Measurements from ENCODE around the gene GABRB1.

Gene GABRB1

DNA sequence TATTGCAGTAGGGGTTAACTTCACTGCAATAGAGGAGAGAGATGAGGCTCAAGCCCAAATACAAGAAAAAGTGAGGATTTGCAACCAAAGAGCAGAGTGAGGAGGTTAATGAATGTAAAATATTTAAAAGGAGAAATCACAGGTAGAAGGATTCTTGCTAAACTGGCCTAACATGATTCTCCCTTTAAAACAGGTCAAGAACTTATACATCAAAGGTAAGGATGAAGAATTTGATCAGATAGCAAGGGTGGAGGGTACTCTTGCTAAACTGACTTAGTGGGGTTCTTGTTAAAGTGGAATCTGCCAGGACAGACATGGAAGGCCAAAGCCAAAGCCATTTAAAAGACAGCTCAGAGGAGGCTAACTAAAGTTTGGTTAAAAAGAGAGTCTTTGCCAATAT lies 193.0 kb downstream of the GABRB1 start:
- TF ChIP-seq, protein P1, sequence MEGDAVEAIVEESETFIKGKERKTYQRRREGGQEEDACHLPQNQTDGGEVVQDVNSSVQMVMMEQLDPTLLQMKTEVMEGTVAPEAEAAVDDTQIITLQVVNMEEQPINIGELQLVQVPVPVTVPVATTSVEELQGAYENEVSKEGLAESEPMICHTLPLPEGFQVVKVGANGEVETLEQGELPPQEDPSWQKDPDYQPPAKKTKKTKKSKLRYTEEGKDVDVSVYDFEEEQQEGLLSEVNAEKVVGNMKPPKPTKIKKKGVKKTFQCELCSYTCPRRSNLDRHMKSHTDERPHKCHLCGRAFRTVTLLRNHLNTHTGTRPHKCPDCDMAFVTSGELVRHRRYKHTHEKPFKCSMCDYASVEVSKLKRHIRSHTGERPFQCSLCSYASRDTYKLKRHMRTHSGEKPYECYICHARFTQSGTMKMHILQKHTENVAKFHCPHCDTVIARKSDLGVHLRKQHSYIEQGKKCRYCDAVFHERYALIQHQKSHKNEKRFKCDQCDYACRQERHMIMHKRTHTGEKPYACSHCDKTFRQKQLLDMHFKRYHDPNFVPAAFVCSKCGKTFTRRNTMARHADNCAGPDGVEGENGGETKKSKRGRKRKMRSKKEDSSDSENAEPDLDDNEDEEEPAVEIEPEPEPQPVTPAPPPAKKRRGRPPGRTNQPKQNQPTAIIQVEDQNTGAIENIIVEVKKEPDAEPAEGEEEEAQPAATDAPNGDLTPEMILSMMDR (IDR thresholded peaks at IDR 0.05; ENCODE audit: low read depth, low read length): no peak
- no peak for DNase-seq
- Histone ChIP-seq H3K9me3 (no peaks in the 10 kb centered on the region), H3K4me1 (no peaks in the 10 kb centered on the region; the same call in 1 of the 2 replicates), H3K36me3 (no peaks in the 10 kb centered on the region), H3K27me3 (no peaks in the 10 kb centered on the region), H3K4me3 (ENCODE audit: low read depth, low read length) (no peak overlapping the region)

DNA sequence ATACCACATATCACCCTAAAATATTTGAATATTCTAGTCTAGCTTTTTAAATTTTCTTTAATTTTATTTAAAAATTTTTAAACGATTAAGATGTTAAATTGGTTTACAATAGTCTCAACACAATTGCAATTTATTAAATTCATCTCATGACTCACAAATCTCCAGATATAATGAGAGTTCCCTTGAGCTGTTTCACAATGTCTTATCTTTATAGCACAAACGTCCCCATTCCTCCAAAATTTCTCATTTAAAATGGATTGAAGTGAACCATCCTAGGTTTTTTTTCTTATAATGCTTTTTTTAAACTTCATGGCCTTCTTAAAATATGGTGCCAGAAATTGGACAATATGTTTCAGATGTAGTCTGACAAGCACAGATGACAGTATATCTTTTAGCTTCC lies 204.4 kb downstream of the GABRB1 start:
- TF ChIP-seq, protein P1 (IDR thresholded peaks at IDR 0.05; ENCODE audit: low read depth, low read length): no peak
- no peaks in the 10 kb centered on the region for H3K27me3 ChIP-seq
- H3K9me3 ChIP-seq: no peaks in the 10 kb centered on the region
- H3K4me1 ChIP-seq: no peaks in the 10 kb centered on the region
- DNase-seq: no peak
- no peak overlapping the region for H3K4me3 ChIP-seq (ENCODE audit: low read depth, low read length)
- H3K36me3 ChIP-seq: no peaks in the 10 kb centered on the region

DNA sequence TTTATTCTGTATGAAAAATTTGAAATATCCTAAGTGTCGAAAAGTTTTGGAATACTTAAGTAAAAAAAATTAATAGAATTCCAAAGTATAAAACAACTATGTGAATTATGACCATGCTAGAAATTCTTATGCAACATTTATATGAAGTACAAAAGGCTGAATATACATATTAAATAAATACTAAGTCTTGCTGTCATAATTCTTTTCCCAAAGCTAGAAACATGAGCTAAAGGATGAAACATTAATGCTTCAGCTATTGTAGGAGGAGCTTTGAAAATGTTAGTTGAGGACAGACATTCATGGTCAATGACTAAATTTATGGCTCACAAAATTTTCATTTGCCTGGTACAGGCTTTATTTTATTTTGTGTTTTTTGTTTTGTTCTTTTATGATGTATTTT lies 207.3 kb downstream of the GABRB1 start:
- Histone ChIP-seq H3K36me3 (no peaks in the 10 kb centered on the region), H3K27me3 (no peaks in the 10 kb centered on the region), H3K4me3 (ENCODE audit: low read depth, low read length) (no peak overlapping the region), H3K4me1 (no peaks in the 10 kb centered on the region), H3K9me3 (no peaks in the 10 kb centered on the region)
- no peak for DNase-seq
- TF ChIP-seq, protein P1 (IDR thresholded peaks at IDR 0.05; ENCODE audit: low read depth, low read length): no peak

DNA sequence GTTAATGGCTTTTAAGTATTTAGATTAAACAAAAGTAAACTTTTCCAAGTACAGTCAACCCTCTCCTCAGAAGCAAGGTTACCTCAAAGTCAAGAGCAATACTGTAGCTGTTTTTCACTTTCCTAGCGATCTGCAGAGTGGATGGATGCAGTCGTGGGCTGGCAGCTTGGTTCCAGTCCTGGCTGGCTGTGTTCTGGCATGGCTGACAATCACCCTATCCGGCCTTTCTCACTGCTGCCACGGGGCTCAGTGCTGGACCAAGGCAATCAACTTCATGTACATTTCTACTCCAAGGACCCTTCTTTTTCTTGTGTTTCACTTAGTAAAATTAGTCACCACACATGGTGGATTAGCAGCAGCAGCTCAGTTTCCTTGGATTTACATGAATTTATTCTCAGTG lies 208.3 kb downstream of the GABRB1 start:
- no peak overlapping the region for H3K4me3 ChIP-seq (ENCODE audit: low read depth, low read length)
- TF ChIP-seq, protein P1 (IDR thresholded peaks at IDR 0.05; ENCODE audit: low read depth, low read length): no peak
- H3K4me1 ChIP-seq: no peaks in the 10 kb centered on the region
- H3K36me3 ChIP-seq: no peaks in the 10 kb centered on the region
- no peak for DNase-seq
- H3K9me3 ChIP-seq: no peaks in the 10 kb centered on the region
- no peaks in the 10 kb centered on the region for H3K27me3 ChIP-seq

DNA sequence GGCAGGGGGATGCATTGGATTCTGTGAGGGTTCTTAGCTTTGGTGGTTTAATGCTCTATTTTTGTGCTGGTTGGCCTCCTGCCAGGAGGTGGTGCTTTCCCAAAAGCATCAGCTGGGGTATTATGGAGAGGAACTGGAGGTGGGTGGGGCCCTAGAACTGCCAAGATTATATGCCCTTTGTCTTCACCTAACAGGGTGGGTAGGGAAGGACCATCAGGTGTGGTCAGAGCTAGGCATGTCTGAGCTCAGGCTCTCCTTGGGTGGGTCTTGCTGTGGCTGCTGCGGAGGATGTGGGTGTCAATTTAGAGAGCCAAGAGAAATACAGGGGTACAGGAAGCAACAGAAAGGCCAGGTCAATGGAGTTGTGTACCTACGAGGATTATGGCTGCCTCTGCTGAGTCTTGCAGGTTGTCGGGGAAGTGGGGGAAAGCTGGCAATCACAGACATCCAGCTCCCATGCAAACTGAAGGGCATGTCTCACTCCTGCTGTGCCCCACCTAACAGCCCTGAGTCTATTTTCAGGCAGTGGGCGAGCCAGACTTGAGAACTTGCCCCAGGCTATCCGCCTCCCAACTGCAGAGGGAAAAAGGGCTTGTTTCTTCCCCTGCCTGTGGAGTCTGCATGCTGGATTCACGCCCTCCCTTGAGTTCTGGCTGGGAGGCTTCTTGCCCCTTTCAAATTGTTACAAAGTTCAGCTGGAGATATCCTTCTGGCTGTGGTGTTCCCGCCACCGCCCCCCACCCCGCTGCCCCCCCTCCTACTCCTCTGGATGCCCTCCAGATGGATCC lies 220.2 kb downstream of the GABRB1 start:
- H3K4me1 ChIP-seq: no peaks in the 10 kb centered on the region

DNA sequence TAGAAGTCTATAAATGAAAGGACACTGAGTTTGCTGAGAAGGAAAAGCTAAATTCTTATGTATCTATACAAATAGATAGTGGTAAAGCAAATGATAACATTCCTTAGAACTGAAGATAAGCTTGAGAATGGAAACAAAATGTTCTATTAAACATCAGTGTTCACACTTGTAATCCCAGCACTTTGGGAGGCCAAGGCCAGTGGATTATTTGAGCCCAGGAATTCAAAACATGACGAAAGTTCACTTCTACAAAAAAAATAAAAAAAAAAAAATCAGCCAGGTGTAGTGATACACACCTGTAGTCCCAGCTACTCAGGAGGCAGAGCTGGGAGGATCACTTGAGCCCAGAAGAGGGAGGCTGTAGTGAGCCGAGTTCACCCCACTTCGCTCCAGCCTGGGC lies 232.4 kb downstream of the GABRB1 start:
- H3K36me3 ChIP-seq: no peaks in the 10 kb centered on the region
- no peak overlapping the region for H3K4me3 ChIP-seq (ENCODE audit: low read depth, low read length)
- H3K27me3 ChIP-seq: no peaks in the 10 kb centered on the region
- H3K9me3 ChIP-seq: no peaks in the 10 kb centered on the region
- no peak for DNase-seq
- TF ChIP-seq, protein P1 (IDR thresholded peaks at IDR 0.05; ENCODE audit: low read depth, low read length): no peak
- peaks cover 4% of the 10 kb centered on the region; the same call in 1 of the 2 replicates for H3K4me1 ChIP-seq

More for the DNA sequence above, 220.2 kb downstream of the GABRB1 start:
- Histone ChIP-seq H3K36me3 (no peaks in the 10 kb centered on the region), H3K27me3 (no peaks in the 10 kb centered on the region), H3K9me3 (no peaks in the 10 kb centered on the region), H3K4me3 (ENCODE audit: low read depth, low read length) (no peak overlapping the region)
- DNase-seq: no peak
- TF ChIP-seq, protein P1 (IDR thresholded peaks at IDR 0.05; ENCODE audit: low read depth, low read length): no peak

Data from BE2C (cell line).